Measurements from ENCODE around the gene DHH.

- TF ChIP-seq CTCF (conservative IDR thresholded peaks at IDR 0.05; ENCODE audit: low read depth, low read length) (no peak), EZH2 (IDR thresholded peaks at IDR 0.05; ENCODE audit: borderline replicate concordance, low read depth, low read length, poor library complexity, severe bottlenecking) (no peak)
These were observed 4.1 kb upstream of the DHH start for GRCh38 chr12:49098703-49099102.

Data from A673 (cell line).